ENCODE results near the gene MRFAP1L1.

- TF ChIP-seq EP300 (conservative IDR thresholded peaks at IDR 0.05; ENCODE audit: poor library complexity, severe bottlenecking), result no peak
- TF ChIP-seq TAF1 (IDR thresholded peaks at IDR 0.05; ENCODE audit: low read depth), result no peak
- no peak for TF ChIP-seq REST (IDR thresholded peaks at IDR 0.05; ENCODE audit: borderline replicate concordance)
- TF ChIP-seq CTCF (IDR thresholded peaks at IDR 0.05; ENCODE audit: poor library complexity, severe bottlenecking), result no peak
- no peak for TF ChIP-seq SMC3 (conservative IDR thresholded peaks at IDR 0.05; ENCODE audit: poor library complexity)
Measured at GRCh38 chr4:6687947-6688878, 21.5 kb downstream of the MRFAP1L1 start.
